Measurements from ENCODE around the gene JUP.
"Not testable (repeated sequence)": the region's sequence is repeated elsewhere in the genome, so short reads cannot be mapped to it uniquely, and the experiment has no call there.

Gene JUP

GRCh38 chr17:41786227-41787020, at the start of gene JUP:
Gene JUP (minus strand): TSS chr17:41786711. CDS start chr17:41771854, 14,857 bp downstream.
- Histone ChIP-seq H3K36me3 (ENCODE audit: control insufficient read depth, insufficient read depth, low read length) (no peaks in the 10 kb centered on the region), H3K4me3 (ENCODE audit: low read length) (peak within 1 kb of the TSS; percentile 79), H3K27me3 (ENCODE audit: control insufficient read depth, insufficient read depth, low read length) (no peaks in the 10 kb centered on the region), H3K27ac (ENCODE audit: low read length) (no peak within 1 kb of the TSS), H3K4me1 (ENCODE audit: control insufficient read depth, insufficient read depth, low read length) (peaks cover 2% of the 10 kb centered on the region; the same call in 1 of the 2 replicates), H3K9me3 (ENCODE audit: control insufficient read depth, insufficient read depth, low read length) (no peaks in the 10 kb centered on the region)
- peak; percentile 99 for DNase-seq (ENCODE audit: low read depth, low spot score)
- WGBS (ENCODE audit: insufficient coverage, insufficient read length), result no CpG with 5 or more reads among the region's 79 CpGs

DNA sequence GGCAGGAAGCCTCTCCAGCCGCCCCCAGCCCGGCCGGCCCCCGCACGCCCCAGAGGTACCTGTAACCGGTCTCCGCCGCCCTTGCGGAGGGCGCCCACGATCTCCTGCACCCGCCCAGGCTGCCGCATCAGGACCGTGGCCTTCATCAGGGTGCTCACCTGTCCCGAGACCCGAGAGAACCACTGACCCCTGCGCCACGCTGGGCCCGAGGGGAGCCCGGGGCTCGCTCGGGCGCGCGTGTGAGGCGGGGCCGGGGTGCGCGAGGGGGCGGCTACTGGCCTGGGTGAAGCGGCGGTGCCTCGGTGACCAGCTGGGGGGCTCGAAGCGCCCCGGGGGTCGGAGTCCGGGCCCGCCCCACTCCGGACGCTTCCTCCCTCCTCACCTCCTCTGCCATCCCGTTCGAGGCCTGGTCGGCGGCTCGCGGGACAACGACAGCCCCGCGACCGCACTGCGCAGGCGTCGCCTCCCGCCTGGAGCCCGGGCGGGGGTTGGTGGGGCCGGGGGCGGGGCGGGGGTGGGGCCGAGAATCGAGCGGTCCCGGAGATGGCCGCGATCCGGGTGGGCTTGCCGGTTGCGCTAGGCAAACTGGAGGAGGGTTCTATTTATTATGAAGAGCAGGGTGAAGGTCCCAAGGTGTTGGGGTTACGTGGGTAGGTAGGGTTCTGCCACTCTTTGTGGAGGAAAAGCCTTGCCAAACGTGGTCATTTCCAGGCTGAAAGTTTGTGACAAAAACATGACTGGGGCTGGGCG, 49.5 kb upstream of the JUP start, which contains the start of gene NT5C3B:
TSS of gene NT5C3B (minus strand) at position 433 of the 750 bp plus-strand sequence. CDS start at position 394, 39 bp downstream.
- Histone ChIP-seq H3K27me3 (ENCODE audit: control insufficient read depth, insufficient read depth, low read length) (no peaks in the 10 kb centered on the region), H3K4me1 (ENCODE audit: control insufficient read depth, insufficient read depth, low read length) (no peaks in the 10 kb centered on the region), H3K27ac (ENCODE audit: low read length) (no peak within 1 kb of the TSS), H3K36me3 (ENCODE audit: control insufficient read depth, insufficient read depth, low read length) (no peaks in the 10 kb centered on the region; the same call in 1 of the 2 replicates), H3K4me3 (ENCODE audit: low read length) (peak within 1 kb of the TSS; percentile 48), H3K9me3 (ENCODE audit: control insufficient read depth, insufficient read depth, low read length) (no peaks in the 10 kb centered on the region)
- WGBS (ENCODE audit: insufficient coverage, insufficient read length), result no CpG with 5 or more reads among the region's 72 CpGs
- DNase-seq (ENCODE audit: low read depth, low spot score), result no peak

- no peaks in the 10 kb centered on the region for H3K9me3 ChIP-seq (ENCODE audit: control insufficient read depth, insufficient read depth, low read length)
Observed at GRCh38 chr17:41835214-41835799, 48.8 kb upstream of the JUP start.

GRCh38 chr17:41829961-41830360, 43.5 kb upstream of the JUP start:
- no CpG with 5 or more reads among the region's 10 CpGs for WGBS (ENCODE audit: insufficient coverage, insufficient read length)

More at GRCh38 chr17:41835214-41835799, 48.8 kb upstream of the JUP start:
- DNase-seq (ENCODE audit: low read depth, low spot score), result no peak
- Histone ChIP-seq H3K36me3 (ENCODE audit: control insufficient read depth, insufficient read depth, low read length) (peaks cover 3% of the 10 kb centered on the region; the same call in 1 of the 2 replicates), H3K4me3 (ENCODE audit: low read length) (peak overlapping the region; percentile 48; the same call in 1 of the 2 replicates), H3K4me1 (ENCODE audit: control insufficient read depth, insufficient read depth, low read length) (no peaks in the 10 kb centered on the region), H3K27ac (ENCODE audit: low read length) (no peak overlapping the region), H3K27me3 (ENCODE audit: control insufficient read depth, insufficient read depth, low read length) (no peaks in the 10 kb centered on the region)
- no CpG with 5 or more reads among the region's 13 CpGs for WGBS (ENCODE audit: insufficient coverage, insufficient read length)

DNA sequence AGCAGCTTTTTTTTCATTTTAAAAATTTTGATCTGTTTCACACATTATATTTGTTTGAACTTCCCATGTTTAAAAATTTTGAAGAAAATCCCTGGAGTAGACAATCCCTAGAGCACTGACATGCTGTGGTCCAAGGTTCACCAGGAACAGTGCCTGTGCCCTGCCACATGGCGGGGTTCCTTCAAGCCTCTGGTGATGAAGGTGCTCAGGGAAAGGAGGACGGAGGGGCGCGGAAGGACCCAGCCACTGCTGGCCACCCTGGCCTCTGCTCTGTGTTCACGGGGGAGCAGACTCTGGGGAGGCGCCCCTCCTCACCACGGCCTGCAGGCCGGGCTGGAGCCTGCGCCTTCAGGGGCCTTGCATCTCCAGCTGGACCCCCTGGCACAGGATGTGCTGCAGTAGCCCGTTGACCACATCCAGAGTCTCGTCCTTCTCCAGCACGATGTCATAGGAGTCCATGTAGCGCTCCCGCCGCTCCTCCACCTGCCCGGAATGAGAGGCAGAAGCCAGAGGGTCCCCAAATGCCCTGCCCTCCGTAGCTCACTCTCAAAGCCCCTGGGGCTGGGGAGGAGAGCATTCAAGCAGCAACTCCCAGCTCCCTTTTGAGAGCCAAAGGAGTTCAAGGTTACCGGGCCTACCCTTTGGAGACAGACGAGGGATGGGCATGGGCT, 38.8 kb upstream of the JUP start:
- Histone ChIP-seq H3K9me3 (ENCODE audit: control insufficient read depth, insufficient read depth, low read length) (no peaks in the 10 kb centered on the region), H3K4me3 (ENCODE audit: low read length) (no peak overlapping the region), H3K36me3 (ENCODE audit: control insufficient read depth, insufficient read depth, low read length) (peaks cover 25% of the 10 kb centered on the region), H3K4me1 (ENCODE audit: control insufficient read depth, insufficient read depth, low read length) (no peaks in the 10 kb centered on the region), H3K27me3 (ENCODE audit: control insufficient read depth, insufficient read depth, low read length) (no peaks in the 10 kb centered on the region), H3K27ac (ENCODE audit: low read length) (no peak overlapping the region)
- no peak for DNase-seq (ENCODE audit: low read depth, low spot score)
- WGBS (ENCODE audit: insufficient coverage, insufficient read length), result no CpG with 5 or more reads among the region's 19 CpGs

More at GRCh38 chr17:41829961-41830360, 43.5 kb upstream of the JUP start:
- DNase-seq (ENCODE audit: low read depth, low spot score); H3K9me3 ChIP-seq (ENCODE audit: control insufficient read depth, insufficient read depth, low read length); H3K27ac ChIP-seq (ENCODE audit: low read length); H3K4me1 ChIP-seq (ENCODE audit: control insufficient read depth, insufficient read depth, low read length); H3K27me3 ChIP-seq (ENCODE audit: control insufficient read depth, insufficient read depth, low read length); H3K4me3 ChIP-seq (ENCODE audit: low read length): not testable (repeated sequence)
- H3K36me3 ChIP-seq (ENCODE audit: control insufficient read depth, insufficient read depth, low read length), result peaks cover 18% of the 10 kb centered on the region

- H3K9me3 ChIP-seq (ENCODE audit: control insufficient read depth, insufficient read depth, low read length), result no peaks in the 10 kb centered on the region
- H3K36me3 ChIP-seq (ENCODE audit: control insufficient read depth, insufficient read depth, low read length), result peaks cover 31% of the 10 kb centered on the region
- H3K4me3 ChIP-seq (ENCODE audit: low read length), result no peak overlapping the region
- no CpG with 5 or more reads among the region's 7 CpGs for WGBS (ENCODE audit: insufficient coverage, insufficient read length)
- no peaks in the 10 kb centered on the region for H3K27me3 ChIP-seq (ENCODE audit: control insufficient read depth, insufficient read depth, low read length)
- peaks cover 5% of the 10 kb centered on the region for H3K4me1 ChIP-seq (ENCODE audit: control insufficient read depth, insufficient read depth, low read length)
- no peak for DNase-seq (ENCODE audit: low read depth, low spot score)
- H3K27ac ChIP-seq (ENCODE audit: low read length), result no peak overlapping the region
Observed at GRCh38 chr17:41824086-41824485, 37.6 kb upstream of the JUP start.

DNA sequence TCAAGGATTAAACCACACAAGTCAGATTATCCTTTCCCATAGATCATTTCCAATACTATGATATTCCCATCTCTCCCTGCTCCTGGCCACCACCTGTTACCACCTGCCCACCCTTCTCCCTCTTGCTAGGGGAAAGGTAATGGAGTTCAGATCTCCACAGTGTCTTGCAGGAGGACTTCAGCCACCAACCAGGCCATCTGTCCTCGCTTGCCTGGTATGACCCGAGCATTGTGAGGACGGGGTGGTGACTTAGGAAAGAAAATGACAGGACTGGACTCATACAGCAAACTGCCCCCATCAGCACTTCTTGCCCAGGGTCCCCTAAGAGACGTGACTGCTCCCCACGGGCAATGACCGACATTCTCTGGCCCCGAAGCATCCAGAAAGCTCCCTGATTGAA, 37.1 kb upstream of the JUP start:
- DNase-seq (ENCODE audit: low read depth, low spot score), result no peak
- Histone ChIP-seq H3K36me3 (ENCODE audit: control insufficient read depth, insufficient read depth, low read length) (peaks cover 28% of the 10 kb centered on the region), H3K9me3 (ENCODE audit: control insufficient read depth, insufficient read depth, low read length) (no peaks in the 10 kb centered on the region), H3K4me3 (ENCODE audit: low read length) (no peak overlapping the region), H3K27me3 (ENCODE audit: control insufficient read depth, insufficient read depth, low read length) (no peaks in the 10 kb centered on the region), H3K27ac (ENCODE audit: low read length) (no peak overlapping the region), H3K4me1 (ENCODE audit: control insufficient read depth, insufficient read depth, low read length) (peaks cover 7% of the 10 kb centered on the region)
- WGBS (ENCODE audit: insufficient coverage, insufficient read length), result no CpG with 5 or more reads among the region's 7 CpGs

DNA sequence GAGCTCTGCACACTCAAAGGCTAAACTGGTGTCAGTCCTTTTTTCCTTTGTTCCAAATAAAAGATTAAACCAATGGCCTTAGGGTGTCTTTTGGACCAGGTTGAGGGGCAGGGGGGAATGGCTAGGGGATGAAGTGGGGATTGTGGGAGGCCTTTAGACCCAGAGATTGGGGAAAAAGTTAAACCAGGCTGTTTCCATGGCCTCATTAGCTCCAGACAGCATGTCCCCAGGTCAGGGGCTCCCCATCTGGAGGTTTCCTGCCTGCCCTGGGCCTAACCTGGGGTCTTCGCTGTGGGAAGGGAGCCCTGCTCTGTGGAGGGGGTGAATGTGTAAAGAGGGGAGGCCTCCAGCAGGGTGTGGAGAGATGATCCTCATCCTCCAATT, 36.6 kb upstream of the JUP start:
- peaks cover 7% of the 10 kb centered on the region for H3K4me1 ChIP-seq (ENCODE audit: control insufficient read depth, insufficient read depth, low read length)
- H3K36me3 ChIP-seq (ENCODE audit: control insufficient read depth, insufficient read depth, low read length), result peaks cover 27% of the 10 kb centered on the region
- DNase-seq (ENCODE audit: low read depth, low spot score), result no peak
- no peak overlapping the region for H3K4me3 ChIP-seq (ENCODE audit: low read length)
- WGBS (ENCODE audit: insufficient coverage, insufficient read length), result no CpG with 5 or more reads among the region's 1 CpG
- no peak overlapping the region for H3K27ac ChIP-seq (ENCODE audit: low read length)
- H3K9me3 ChIP-seq (ENCODE audit: control insufficient read depth, insufficient read depth, low read length), result no peaks in the 10 kb centered on the region
- H3K27me3 ChIP-seq (ENCODE audit: control insufficient read depth, insufficient read depth, low read length), result no peaks in the 10 kb centered on the region

DNA sequence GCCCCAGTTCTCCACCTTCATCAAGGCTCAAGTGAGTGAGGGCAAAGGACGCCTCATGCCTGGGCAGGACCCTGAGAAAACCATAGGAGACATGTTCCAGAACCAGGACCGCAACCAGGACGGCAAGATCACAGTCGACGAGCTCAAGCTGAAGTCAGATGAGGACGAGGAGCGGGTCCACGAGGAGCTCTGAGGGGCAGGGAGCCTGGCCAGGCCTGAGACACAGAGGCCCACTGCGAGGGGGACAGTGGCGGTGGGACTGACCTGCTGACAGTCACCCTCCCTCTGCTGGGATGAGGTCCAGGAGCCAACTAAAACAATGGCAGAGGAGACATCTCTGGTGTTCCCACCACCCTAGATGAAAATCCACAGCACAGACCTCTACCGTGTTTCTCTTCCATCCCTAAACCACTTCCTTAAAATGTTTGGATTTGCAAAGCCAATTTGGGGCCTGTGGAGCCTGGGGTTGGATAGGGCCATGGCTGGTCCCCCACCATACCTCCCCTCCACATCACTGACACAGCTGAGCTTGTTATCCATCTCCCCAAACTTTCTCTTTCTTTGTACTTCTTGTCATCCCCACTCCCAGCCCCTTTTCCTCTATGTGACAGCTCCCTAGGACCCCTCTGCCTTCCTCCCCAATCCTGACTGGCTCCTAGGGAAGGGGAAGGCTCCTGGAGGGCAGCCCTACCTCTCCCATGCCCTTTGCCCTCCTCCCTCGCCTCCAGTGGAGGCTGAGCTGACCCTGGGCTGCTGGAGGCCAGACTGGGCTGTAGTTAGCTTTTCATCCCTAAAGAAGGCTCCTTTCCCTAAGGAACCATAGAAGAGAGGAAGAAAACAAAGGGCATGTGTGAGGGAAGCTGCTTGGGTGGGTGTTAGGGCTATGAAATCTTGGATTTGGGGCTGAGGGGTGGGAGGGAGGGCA, 36.0 kb upstream of the JUP start:
- Histone ChIP-seq H3K27ac (ENCODE audit: low read length) (no peak overlapping the region), H3K36me3 (ENCODE audit: control insufficient read depth, insufficient read depth, low read length) (peaks cover 25% of the 10 kb centered on the region)
- no CpG with 5 or more reads among the region's 12 CpGs for WGBS (ENCODE audit: insufficient coverage, insufficient read length)

More for the DNA sequence above, 36.0 kb upstream of the JUP start:
- DNase-seq (ENCODE audit: low read depth, low spot score), result no peak
- no peak overlapping the region for H3K4me3 ChIP-seq (ENCODE audit: low read length)
- no peaks in the 10 kb centered on the region for H3K9me3 ChIP-seq (ENCODE audit: control insufficient read depth, insufficient read depth, low read length)
- H3K27me3 ChIP-seq (ENCODE audit: control insufficient read depth, insufficient read depth, low read length), result no peaks in the 10 kb centered on the region
- peaks cover 7% of the 10 kb centered on the region for H3K4me1 ChIP-seq (ENCODE audit: control insufficient read depth, insufficient read depth, low read length)
